DMS53 treated with DMSO at 0.1 percent for 48 hours (cell line): Measurements from ENCODE around the gene DGKE.

Experiments used
- DNase-seq: peaks from one replicate; lab custom pipeline; 2025; ENCODE audit not compliant: unreplicated experiment; lab: John Stamatoyannopoulos, UW

DGKE gene

GRCh38 chr17:56913000-56913311, 79.0 kb downstream of the DGKE start:
- DNase-seq = no peak

GRCh38 chr17:56913353-56913866, 79.5 kb downstream of the DGKE start:
- peak; percentile 20 for DNase-seq

GRCh38 chr17:56913867-56914580, 80.1 kb downstream of the DGKE start, which contains the start of gene TRIM25:
Gene TRIM25 (minus strand): TSS chr17:56914049. CDS start chr17:56913988, 61 bp downstream.
- DNase-seq = peak; percentile 70

GRCh38 chr17:56914581-56915273, 80.8 kb downstream of the DGKE start:
- DNase-seq = no peak

- DNase-seq = no peak
These were observed 83.8 kb downstream of the DGKE start for GRCh38 chr17:56917559-56918296.

- no peak for DNase-seq
These were observed 85.0 kb downstream of the DGKE start for GRCh38 chr17:56918916-56919315.
